Endometrial microvascular endothelial cells (primary cell): ENCODE measurements around the gene KIF1A. TPM values are rescaled to one million over a fixed set of nuclear protein-coding genes. Genes with fewer than 3 reads are reported as not detected.

ENCODE experiments used
- in situ Hi-C: cut with HindIII; loops from 2 replicates; pipeline ENCODE4 v1.10.0; 2017; ENCODE audit warnings: low sequenced_read_pairs, low pct_unique_long_range_greater_than_20kb; ENCODE audit errors: inconsistent ontology term
- total RNA-seq: library from RNA; depleted of rRNA; stranded (reverse); fragments of >200 nt; gene quantifications from one replicate; pipeline ENCODE4 v1.2.3, GENCODE V29; 2015; ENCODE audit errors: inconsistent ontology term

The KIF1A gene
- total RNA-seq, result not detected

GRCh38 chr2:240819858-240820606, at the start of gene KIF1A:
KIF1A (minus strand) TSS chr2:240820219; CDS start chr2:240797752, 22,467 bp downstream.
- in situ Hi-C loops, result no loop called here

- in situ Hi-C loops, result no loop called here
Measured at GRCh38 chr2:240869109-240869955, 49.3 kb upstream of the KIF1A start.

GRCh38 chr2:240868286-240869108, 48.5 kb upstream of the KIF1A start, which contains the start of gene AGXT:
AGXT (plus strand) TSS chr2:240868824; CDS start chr2:240868866, 42 bp downstream.
- in situ Hi-C loops, result no loop called here

- in situ Hi-C loops, result no loop called here
Measured at GRCh38 chr2:240865391-240865790, 45.4 kb upstream of the KIF1A start.

- in situ Hi-C loops, result no loop called here
Measured at GRCh38 chr2:240864475-240864874, 44.5 kb upstream of the KIF1A start.

- in situ Hi-C loops, result no loop called here
Measured at GRCh38 chr2:240861547-240861946, 41.5 kb upstream of the KIF1A start.

GRCh38 chr2:240858871-240859270, 38.9 kb upstream of the KIF1A start:
- in situ Hi-C loops, result no loop called here

GRCh38 chr2:240858321-240858720, 38.3 kb upstream of the KIF1A start:
- in situ Hi-C loops, result no loop called here

- in situ Hi-C loops, result no loop called here
Measured at GRCh38 chr2:240857039-240858008, 37.3 kb upstream of the KIF1A start.

GRCh38 chr2:240856151-240856980, 36.3 kb upstream of the KIF1A start:
- in situ Hi-C loops, result no loop called here

- in situ Hi-C loops, result no loop called here
Measured at GRCh38 chr2:240855670-240856069, 35.7 kb upstream of the KIF1A start.

- in situ Hi-C loops, result no loop called here
Measured at GRCh38 chr2:240852671-240853314, 32.8 kb upstream of the KIF1A start.

- in situ Hi-C loops, result no loop called here
Measured at GRCh38 chr2:240851078-240851991, 31.3 kb upstream of the KIF1A start.

GRCh38 chr2:240850756-240851077, 30.7 kb upstream of the KIF1A start:
- in situ Hi-C loops, result no loop called here

GRCh38 chr2:240850026-240850425, 30.0 kb upstream of the KIF1A start:
- in situ Hi-C loops, result no loop called here
